HCT116 (cell line): Measurements from ENCODE around the gene GSPT1. TPM values are rescaled to one million over a fixed set of nuclear protein-coding genes. Genes with fewer than 3 reads are reported as not detected.

Source experiments
- ATAC-seq: fragments of 200-7000 bp; cut with Tn5 transposase; 2 replicates; pipeline ENCODE4 v1.9.1; 2020; ENCODE audit warnings: mild to moderate bottlenecking, moderate library complexity
- Bru-seq: library from RNA; stranded (reverse); fragments of 400-500 nt; gene quantifications from one replicate; lab custom pipeline; 2021; lab: Mats Ljungman, UMichigan
- BruChase-seq, 2 experiments: library from RNA; stranded (reverse); fragments of 400-500 nt; gene quantifications; one replicate each; lab custom pipeline; 2021; lab: Mats Ljungman, UMichigan
- BruUV-seq: library from RNA; stranded (reverse); fragments of 400-500 nt; replicated peaks from 2 replicates; lab custom pipeline; 2021; lab: Mats Ljungman, UMichigan
- CTCF ChIA-PET: fragments of 300-600 bp; sonication (Branson Sonifier 250); formaldehyde crosslinking; loops from one replicate; lab custom pipeline; 2021; ENCODE audit warnings: antibody characterized with exemption; lab: Charles Lee
- POLR2A ChIA-PET: fragments of 300-600, 350-600 bp; sonication (Branson Sonifier 250); formaldehyde crosslinking; loops from one replicate; lab custom pipeline; 2021; ENCODE audit warnings: antibody characterized with exemption; lab: Charles Lee
- RAD21 ChIA-PET, 2 experiments: fragments of 300-600 bp; sonication (Branson Sonifier 250); formaldehyde crosslinking; loops; one replicate each; lab custom pipeline; 2023; ENCODE audit warnings: low total read pairs in 2 of 2; ENCODE audit not compliant: uncharacterized antibody in 2 of 2, unreplicated experiment in 2 of 2, low non-redundant PET in 1 of 2; lab: Charles Lee
- DNase-seq: peaks from one replicate; pipeline ENCODE4 v3.0.0-alpha.2; 2010; ENCODE audit warnings: low read depth, low spot score
- H2AFZ ChIP-seq: fragments of 200-600 bp; shearing (Covaris generic), sonication (generic); 2 replicates; pipeline ENCODE4 v1.6.1; 2017; ENCODE audit warnings: low read depth, mixed run types, mixed read lengths, antibody characterized with exemption, low read length; ENCODE audit not compliant: poor library complexity, severe bottlenecking
- H3K27ac ChIP-seq: 2 replicates; pipeline ENCODE4 v1.5.1; 2012; ENCODE audit warnings: low read depth, low read length
- H3K27me3 ChIP-seq: fragments of 200-600 bp; sonication (generic); 2 replicates; pipeline ENCODE4 v1.6.1; 2016; ENCODE audit warnings: mixed run types, low read length, mixed read lengths; ENCODE audit not compliant: insufficient read depth
- H3K36me3 ChIP-seq, 2 experiments: fragments of 200-500 bp in 1 of 2; fragments of 200-600 bp in 1 of 2; sonication (Bioruptor generic) in 1 of 2; sonication (generic) in 1 of 2; 2 replicates each; pipeline versions ENCODE4 v1.5.1 to v1.6.1; 2014 to 2016; ENCODE audit warnings: low read length in 2 of 2, inconsistent platforms in 1 of 2, mixed read lengths in 1 of 2, mixed run types in 1 of 2; ENCODE audit not compliant: insufficient read depth in 2 of 2, control insufficient read depth in 1 of 2
- H3K4me1 ChIP-seq, 2 experiments: fragments of 200-600 bp in 1 of 2; sonication (generic) in 1 of 2; 2 replicates each; pipeline versions ENCODE4 v1.5.1 to v1.6.1; 2012 to 2017; ENCODE audit warnings: low read length in 2 of 2, inconsistent platforms in 1 of 2, mild to moderate bottlenecking in 1 of 2, mixed read lengths in 1 of 2, mixed run types in 1 of 2, moderate library complexity in 1 of 2; ENCODE audit not compliant: insufficient read depth in 2 of 2, control insufficient read depth in 1 of 2
- H3K4me2 ChIP-seq: fragments of 200-600 bp; sonication (generic); 2 replicates; pipeline ENCODE4 v1.6.1; 2017; ENCODE audit warnings: mixed run types, low read length, mixed read lengths
- H3K4me3 ChIP-seq, 2 experiments: fragments of 200-600 bp in 1 of 2; sonication (generic) in 1 of 2; replicated peaks in 1 of 2; 2 replicates each; pipeline ENCODE4 v1.5.1; 2011 to 2016; ENCODE audit warnings: low read length in 2 of 2, control low read depth in 1 of 2, low read depth in 1 of 2, mild to moderate bottlenecking in 1 of 2, mixed read lengths in 1 of 2, mixed run types in 1 of 2
- H3K79me2 ChIP-seq: fragments of 200-600 bp; sonication (generic); 2 replicates; pipeline ENCODE4 v1.6.1; 2017; ENCODE audit warnings: mild to moderate bottlenecking, mixed run types, low read length, moderate library complexity, mixed read lengths; ENCODE audit not compliant: insufficient read depth
- H3K9ac ChIP-seq: fragments of 200-600 bp; sonication (generic); 2 replicates; pipeline ENCODE4 v1.6.1; 2016; ENCODE audit warnings: low read length, mixed read lengths
- H3K9me2 ChIP-seq: fragments of 200-600 bp; sonication (generic), shearing (Covaris generic); 2 replicates; pipeline ENCODE4 v1.6.1; 2017; ENCODE audit warnings: mixed run types, mild to moderate bottlenecking, moderate library complexity; ENCODE audit not compliant: insufficient read depth
- H3K9me3 ChIP-seq, 2 experiments: fragments of 200-500 bp in 1 of 2; fragments of 200-600 bp in 1 of 2; sonication (Bioruptor generic) in 1 of 2; sonication (generic) in 1 of 2; 2 replicates each; pipeline ENCODE4 v1.6.1; 2014 to 2017; ENCODE audit warnings: low read length in 2 of 2, mixed read lengths in 2 of 2, inconsistent platforms in 1 of 2, low read depth in 1 of 2, mild to moderate bottlenecking in 1 of 2, mixed run types in 1 of 2, moderate library complexity in 1 of 2; ENCODE audit not compliant: control insufficient read depth in 1 of 2, insufficient read depth in 1 of 2
- H4K20me1 ChIP-seq: fragments of 200-600 bp; sonication (generic), shearing (Covaris generic); 2 replicates; pipeline ENCODE4 v1.6.1; 2017; ENCODE audit warnings: mixed run types, mild to moderate bottlenecking, moderate library complexity; ENCODE audit not compliant: insufficient read depth
- ATF3 ChIP-seq: IDR thresholded peaks from 2 replicates; pipeline ENCODE4 v1.6.1; 2012
- CBX3 ChIP-seq: IDR thresholded peaks from 2 replicates; pipeline ENCODE4 v1.6.1; 2012; ENCODE audit warnings: low read depth
- CEBPB ChIP-seq: IDR thresholded peaks from 2 replicates; pipeline ENCODE4 v1.6.1; 2012; ENCODE audit warnings: low read depth
- CTCF ChIP-seq, 3 experiments: fragments of 200-600 bp in 1 of 3; sonication (generic) in 1 of 3; IDR thresholded peaks in 2 of 3; conservative IDR thresholded peaks in 1 of 3; 2 replicates each; pipeline ENCODE4 v1.5.1; 2012 to 2017; ENCODE audit warnings: low read depth in 2 of 3, low read length in 2 of 3, antibody characterized with exemption in 1 of 3, borderline replicate concordance in 1 of 3, control low read depth in 1 of 3, mild to moderate bottlenecking in 1 of 3, mixed read lengths in 1 of 3, mixed run types in 1 of 3, moderate library complexity in 1 of 3; ENCODE audit not compliant: insufficient read depth in 1 of 3
- EZH2 ChIP-seq: fragments of 200-600 bp; sonication (generic); IDR thresholded peaks from 2 replicates; pipeline ENCODE4 v1.6.1; 2017; ENCODE audit warnings: antibody characterized with exemption, mixed run types
- EZH2phosphoT487 ChIP-seq: fragments of 200-600 bp; IDR thresholded peaks from 2 replicates; pipeline ENCODE4 v1.6.1; 2018; ENCODE audit warnings: antibody characterized with exemption, borderline replicate concordance
- FOSL1 ChIP-seq: IDR thresholded peaks from 2 replicates; pipeline ENCODE4 v1.6.1; 2012; ENCODE audit warnings: low read depth
- JUND ChIP-seq: IDR thresholded peaks from 2 replicates; pipeline ENCODE4 v1.6.1; 2012
- POLR2A ChIP-seq: IDR thresholded peaks from 2 replicates; pipeline ENCODE4 v1.7.0; 2011; ENCODE audit warnings: borderline replicate concordance; ENCODE audit not compliant: insufficient read depth, insufficient read length; ENCODE audit errors: extremely low read depth
- POLR2AphosphoS5 ChIP-seq: IDR thresholded peaks from 2 replicates; pipeline ENCODE4 v1.6.1; 2011; ENCODE audit warnings: mild to moderate bottlenecking, low read depth, low read length, moderate library complexity
- RAD21 ChIP-seq: IDR thresholded peaks from 2 replicates; pipeline ENCODE4 v1.6.1; 2012; ENCODE audit warnings: low read depth, mild to moderate bottlenecking
- SP1 ChIP-seq: IDR thresholded peaks from 2 replicates; pipeline ENCODE4 v1.6.1; 2012; ENCODE audit warnings: low read depth
- SRF ChIP-seq: IDR thresholded peaks from 2 replicates; pipeline ENCODE4 v1.6.1; 2012; ENCODE audit warnings: low read depth
- TCF7L2 ChIP-seq: IDR thresholded peaks from 2 replicates; pipeline ENCODE4 v1.7.0; 2011; ENCODE audit warnings: borderline replicate concordance, inconsistent platforms; ENCODE audit not compliant: insufficient read depth, insufficient read length; ENCODE audit errors: extremely low read depth
- YY1 ChIP-seq: IDR thresholded peaks from 2 replicates; pipeline ENCODE4 v1.6.1; 2011; ENCODE audit warnings: low read length, low read depth, moderate library complexity, mild to moderate bottlenecking; ENCODE audit not compliant: insufficient replicate concordance; ENCODE audit errors: extremely low read depth
- ZFX ChIP-seq: fragments of 450-650 bp; IDR thresholded peaks from 2 replicates; pipeline ENCODE4 v1.6.1; 2017
- ZNF274 ChIP-seq: fragments of 200-500 bp; sonication (Bioruptor generic); IDR thresholded peaks from 2 replicates; pipeline ENCODE4 v1.6.1; 2014; ENCODE audit warnings: mild to moderate bottlenecking, low read depth, low read length, inconsistent platforms
- intact Hi-C: fragments of 100-400 bp; cut with micrococcal nuclease; formaldehyde crosslinking; loops from 2 replicates; pipeline ENCODE4 v1.10.0; 2022
- long read RNA-seq: library from polyadenylated mRNA; unstranded; transcript quantifications from one replicate; pipeline ENCODE4 v2.0.0, GENCODE V29; 2021; ENCODE audit not compliant: unreplicated experiment
- polyA plus RNA-seq: library from polyadenylated mRNA; unstranded; fragments of >200 nt; gene quantifications from 2 replicates; pipeline ENCODE4 v1.2.1, GENCODE V29; 2012; ENCODE audit warnings: missing spikeins
- total RNA-seq: library from RNA; stranded (reverse); gene quantifications from one replicate; pipeline ENCODE4 v1.2.1, GENCODE V29; 2021; ENCODE audit not compliant: unreplicated experiment
- TF ChIP-seq, protein P1 (sequence below): IDR thresholded peaks from 2 replicates; pipeline ENCODE4 v1.6.1; 2012
- TF ChIP-seq, protein P2 (sequence below): IDR thresholded peaks from 2 replicates; pipeline ENCODE4 v1.6.1; 2012; ENCODE audit warnings: low read depth

GSPT1 gene
- total RNA-seq (148 TPM), Bru-seq, nascent RNA (percentile 92 among the genes with signal in this experiment), BruChase-seq, experiment 1, labeled RNA remaining after a 6-hour chase (percentile 97 among the genes with signal in this experiment), BruChase-seq, experiment 2, labeled RNA remaining after a 2-hour chase (percentile 96 among the genes with signal in this experiment)
- 41.7 and 64.5 TPM in 2 replicates for polyA plus RNA-seq
- long read RNA-seq, full-length matches to known transcripts = 273 of 374 reads
- long read RNA-seq, partial matches to known transcripts = 81 of 374 reads
- long read RNA-seq, other reads (novel, unspliced or antisense) = 20 of 374 reads

GRCh38 chr16:11915644-11916523 is at the start of gene GSPT1:
Gene GSPT1, minus strand, starts transcription at chr16:11915956. Its CDS starts 236 bp downstream, at chr16:11915720.
- Histone ChIP-seq H3K27ac (peak within 1 kb of the TSS; percentile 81), H3K36me3 (peaks cover 0 to 17% of the 10 kb centered on the region in 2 experiments; a peak in 2 of 4 replicates), H3K9me3 (no peaks in the 10 kb centered on the region), H3K9me2 (no peaks in the 10 kb centered on the region), H4K20me1 (peaks cover 17% of the 10 kb centered on the region; the same call in 1 of the 2 replicates), H3K9ac (peak within 1 kb of the TSS; percentile 82), H2AFZ (peak within 1 kb of the TSS; percentile 10), H3K4me2 (peak within 1 kb of the TSS; percentile 81), H3K79me2 (peaks cover 48% of the 10 kb centered on the region), H3K4me3 (peak within 1 kb of the TSS; percentile 64 to 92), H3K27me3 (no peaks in the 10 kb centered on the region), H3K4me1 (peaks cover 17 to 27% of the 10 kb centered on the region in 2 experiments)
- intact Hi-C loops = loop anchor here (5.0 kb wide), 1 partner anchor 61 kb away; the partner anchor contains the start of gene SNX29
- ChIA-PET RAD21 (interaction anchor here in 1 of 2 experiments (0.6 kb wide), 1 partner anchor 509 kb away, joined by 3 read pairs; no protein-coding TSS in a partner anchor), POLR2A (interaction anchor here (1.4 kb wide), 1 partner anchor 9 kb away, joined by 3 read pairs; no protein-coding TSS in a partner anchor), CTCF (interaction anchor here (1.4 kb wide), 1 partner anchor 57 kb away, joined by 3 read pairs; no protein-coding TSS in a partner anchor)
- DNase-seq (peak; percentile 97), ATAC-seq (peak; percentile 92)
- BruUV-seq = no TSS peak
- TF ChIP-seq POLR2A (peak; percentile 75), ZNF274 (no peak), JUND (no peak), SP1 (peak; percentile 89), ATF3 (no peak), CTCF (IDR thresholded peaks at IDR 0.05 in 2 of 3, conservative IDR thresholded peaks at IDR 0.05 in 1 of 3; ENCODE audit: borderline replicate concordance in 1 of 3, insufficient read depth in 1 of 3, low read depth in 2 of 3, low read length in 2 of 3) (peak in 1 of 3 experiments; percentile 25; a peak in 2 of 6 replicates), SRF (no peak; the same call in 1 of the 2 replicates), POLR2AphosphoS5 (peak; percentile 93), EZH2phosphoT487 (no peak), TCF7L2 (peak; percentile 61), EZH2 (no peak), CEBPB (no peak), YY1 (peak; percentile 70), CBX3 (peak; percentile 94; the same call in 1 of the 2 replicates), FOSL1 (no peak), ZFX (peak; percentile 82), RAD21 (no peak)
- TF ChIP-seq, protein P1, sequence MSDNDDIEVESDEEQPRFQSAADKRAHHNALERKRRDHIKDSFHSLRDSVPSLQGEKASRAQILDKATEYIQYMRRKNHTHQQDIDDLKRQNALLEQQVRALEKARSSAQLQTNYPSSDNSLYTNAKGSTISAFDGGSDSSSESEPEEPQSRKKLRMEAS = peak; percentile 94
- TF ChIP-seq, protein P2, sequence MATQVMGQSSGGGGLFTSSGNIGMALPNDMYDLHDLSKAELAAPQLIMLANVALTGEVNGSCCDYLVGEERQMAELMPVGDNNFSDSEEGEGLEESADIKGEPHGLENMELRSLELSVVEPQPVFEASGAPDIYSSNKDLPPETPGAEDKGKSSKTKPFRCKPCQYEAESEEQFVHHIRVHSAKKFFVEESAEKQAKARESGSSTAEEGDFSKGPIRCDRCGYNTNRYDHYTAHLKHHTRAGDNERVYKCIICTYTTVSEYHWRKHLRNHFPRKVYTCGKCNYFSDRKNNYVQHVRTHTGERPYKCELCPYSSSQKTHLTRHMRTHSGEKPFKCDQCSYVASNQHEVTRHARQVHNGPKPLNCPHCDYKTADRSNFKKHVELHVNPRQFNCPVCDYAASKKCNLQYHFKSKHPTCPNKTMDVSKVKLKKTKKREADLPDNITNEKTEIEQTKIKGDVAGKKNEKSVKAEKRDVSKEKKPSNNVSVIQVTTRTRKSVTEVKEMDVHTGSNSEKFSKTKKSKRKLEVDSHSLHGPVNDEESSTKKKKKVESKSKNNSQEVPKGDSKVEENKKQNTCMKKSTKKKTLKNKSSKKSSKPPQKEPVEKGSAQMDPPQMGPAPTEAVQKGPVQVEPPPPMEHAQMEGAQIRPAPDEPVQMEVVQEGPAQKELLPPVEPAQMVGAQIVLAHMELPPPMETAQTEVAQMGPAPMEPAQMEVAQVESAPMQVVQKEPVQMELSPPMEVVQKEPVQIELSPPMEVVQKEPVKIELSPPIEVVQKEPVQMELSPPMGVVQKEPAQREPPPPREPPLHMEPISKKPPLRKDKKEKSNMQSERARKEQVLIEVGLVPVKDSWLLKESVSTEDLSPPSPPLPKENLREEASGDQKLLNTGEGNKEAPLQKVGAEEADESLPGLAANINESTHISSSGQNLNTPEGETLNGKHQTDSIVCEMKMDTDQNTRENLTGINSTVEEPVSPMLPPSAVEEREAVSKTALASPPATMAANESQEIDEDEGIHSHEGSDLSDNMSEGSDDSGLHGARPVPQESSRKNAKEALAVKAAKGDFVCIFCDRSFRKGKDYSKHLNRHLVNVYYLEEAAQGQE = no peak
